ENCODE measurements around the gene CYLC1.

The CYLC1 gene, protein sequence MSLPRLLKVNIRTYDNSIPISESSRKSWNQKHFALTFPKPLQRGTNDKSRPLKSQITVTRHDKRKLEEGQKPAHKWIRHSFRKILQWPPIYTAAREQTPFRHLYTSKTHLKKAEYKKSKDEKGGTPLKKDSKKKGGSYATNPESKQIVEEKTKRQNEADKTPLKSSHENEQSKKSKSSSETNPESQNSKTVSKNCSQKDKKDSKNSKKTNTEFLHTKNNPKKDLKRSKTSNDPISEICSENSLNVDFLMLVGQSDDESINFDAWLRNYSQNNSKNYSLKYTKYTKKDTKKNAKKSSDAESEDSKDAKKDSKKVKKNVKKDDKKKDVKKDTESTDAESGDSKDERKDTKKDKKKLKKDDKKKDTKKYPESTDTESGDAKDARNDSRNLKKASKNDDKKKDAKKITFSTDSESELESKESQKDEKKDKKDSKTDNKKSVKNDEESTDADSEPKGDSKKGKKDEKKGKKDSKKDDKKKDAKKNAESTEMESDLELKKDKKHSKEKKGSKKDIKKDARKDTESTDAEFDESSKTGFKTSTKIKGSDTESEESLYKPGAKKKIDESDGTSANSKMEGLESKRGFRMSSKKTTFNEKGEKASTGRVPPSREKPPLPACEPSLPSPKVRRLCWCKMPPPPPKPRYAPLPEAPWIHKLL

GRCh38 chrX:83860846-83861245 lies at the start of gene CYLC1:
TSS of gene CYLC1 (plus strand) at chrX:83861146. CDS start at chrX:83861183, 37 bp downstream.
- no peak for DNase-seq (ENCODE audit: low read depth)
- H3K4me3 ChIP-seq (ENCODE audit: low read depth, low read length): no peak within 1 kb of the TSS
- TF ChIP-seq CTCF (IDR thresholded peaks at IDR 0.05; ENCODE audit: low read depth, low read length, missing control alignments): no peak

DNA sequence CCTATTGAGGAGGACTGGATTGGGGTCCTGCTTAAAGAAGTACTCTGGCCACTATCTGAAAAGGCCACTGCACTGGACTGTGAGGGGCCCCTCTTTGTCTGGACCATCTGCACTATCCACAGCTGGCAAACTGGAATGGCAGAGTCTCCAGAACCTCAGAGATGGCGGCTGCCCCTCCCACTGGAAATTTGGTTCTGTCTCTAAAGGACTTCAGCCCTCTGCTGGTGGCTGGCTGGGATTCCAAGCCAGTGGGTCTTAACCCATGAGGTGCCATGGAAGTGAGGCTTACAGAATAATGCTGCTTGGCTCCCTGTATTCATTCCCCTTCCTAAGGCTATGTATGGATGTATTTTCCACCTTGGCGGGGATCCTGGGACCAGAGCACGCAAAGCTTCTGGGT lies 41.6 kb upstream of the CYLC1 start:
- DNase-seq (ENCODE audit: low read depth): no peak
- no peak for TF ChIP-seq CTCF (IDR thresholded peaks at IDR 0.05; ENCODE audit: low read depth, low read length, missing control alignments)

GRCh38 chrX:83829874-83830273 lies 31.1 kb upstream of the CYLC1 start:
- no peak overlapping the region for H3K4me3 ChIP-seq (ENCODE audit: low read depth, low read length)
- TF ChIP-seq CTCF (IDR thresholded peaks at IDR 0.05; ENCODE audit: low read depth, low read length, missing control alignments): no peak
- no peak for DNase-seq (ENCODE audit: low read depth)

More for the DNA sequence above, 41.6 kb upstream of the CYLC1 start:
- H3K4me3 ChIP-seq (ENCODE audit: low read depth, low read length): no peak overlapping the region

DNA sequence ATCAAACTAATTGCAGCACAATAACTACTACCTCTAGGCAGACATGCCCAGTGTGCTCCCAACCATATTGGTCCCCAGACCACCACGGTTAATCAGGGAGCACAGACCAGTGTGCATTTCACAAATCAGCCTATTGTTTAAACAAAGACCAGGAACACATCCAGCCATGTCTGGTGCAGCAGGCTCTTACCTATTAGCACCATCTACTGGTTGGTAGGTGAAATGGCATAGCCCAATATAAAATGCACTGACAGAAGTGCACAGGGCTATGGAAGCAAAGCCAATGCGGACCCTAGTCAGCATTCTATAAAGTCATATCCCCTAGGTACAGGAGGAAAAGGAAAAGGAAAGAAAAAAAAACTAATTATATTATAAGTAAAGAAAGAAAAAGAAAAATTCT lies 15.5 kb upstream of the CYLC1 start:
- H3K4me3 ChIP-seq (ENCODE audit: low read depth, low read length): no peak overlapping the region
- TF ChIP-seq CTCF (IDR thresholded peaks at IDR 0.05; ENCODE audit: low read depth, low read length, missing control alignments): peak; percentile 66
- DNase-seq (ENCODE audit: low read depth): no peak

- no peak for TF ChIP-seq CTCF (IDR thresholded peaks at IDR 0.05; ENCODE audit: low read depth, low read length, missing control alignments)
- H3K4me3 ChIP-seq (ENCODE audit: low read depth, low read length): no peak overlapping the region
- no peak for DNase-seq (ENCODE audit: low read depth)
These were observed 13.6 kb upstream of the CYLC1 start for GRCh38 chrX:83847339-83847738.

GRCh38 chrX:83888585-83888984 lies 27.6 kb downstream of the CYLC1 start:
- no peak overlapping the region for H3K4me3 ChIP-seq (ENCODE audit: low read depth, low read length)
- TF ChIP-seq CTCF (IDR thresholded peaks at IDR 0.05; ENCODE audit: low read depth, low read length, missing control alignments): no peak
- no peak for DNase-seq (ENCODE audit: low read depth)
